Cardiac muscle cell (in vitro differentiated cells and primary cell): ENCODE data around the gene PMP22. TPM values are rescaled to one million over a fixed set of nuclear protein-coding genes. Genes with fewer than 3 reads are reported as not detected.
A peak's percentile ranks its signal among the peaks of the same experiment; 100 is the strongest.

Experiments
- DNase-seq, 2 donors: peaks; one replicate each; pipeline versions ENCODE4 v3.0.0 to v3.0.0-alpha.2; 2010 to 2017; ENCODE audit warnings: low read depth in 1 of 2, low spot score in 1 of 2
- H3K27ac ChIP-seq: fragments of 200-600 bp; sonication (generic); 2 replicates; pipeline ENCODE4 v1.5.1; 2016
- H3K27me3 ChIP-seq: fragments of 200-600 bp; sonication (generic); 2 replicates; pipeline ENCODE4 v1.6.0; 2016; ENCODE audit warnings: control low read depth
- H3K36me3 ChIP-seq: fragments of 200-600 bp; sonication (generic); 2 replicates; pipeline ENCODE4 v1.5.1; 2016; ENCODE audit warnings: control low read depth
- H3K4me1 ChIP-seq: fragments of 200-600 bp; sonication (generic); 2 replicates; pipeline ENCODE4 v1.8.1; 2017; ENCODE audit warnings: low read depth, mild to moderate bottlenecking, mixed run types
- H3K4me3 ChIP-seq: fragments of 200-600 bp; sonication (generic); 2 replicates; pipeline ENCODE4 v1.5.1; 2016; ENCODE audit warnings: mild to moderate bottlenecking
- H3K9me3 ChIP-seq: fragments of 200-600 bp; sonication (generic); 2 replicates; pipeline ENCODE4 v1.5.1; 2017; ENCODE audit warnings: low read depth, mild to moderate bottlenecking, control low read depth
- polyA plus RNA-seq: library from polyadenylated mRNA; unstranded; fragments of >200 nt; fragmentation: Nextera tagmentation; extraction: Ambion mirVana; gene quantifications from 2 replicates; pipeline ENCODE4 v1.2.1, GENCODE V29; 2016
- total RNA-seq: library from RNA; depleted of rRNA; stranded (reverse); fragments of >200 nt; gene quantifications from 2 replicates; pipeline ENCODE4 v1.2.3, GENCODE V29; 2016
- TF ChIP-seq, protein P1 (sequence below): IDR thresholded peaks from 2 replicates; pipeline ENCODE4 v1.5.1; 2012; ENCODE audit warnings: low read depth, mild to moderate bottlenecking, low read length

The PMP22 gene
- total and polyA plus RNA-seq, 2 experiments from 2014 or later = 13.9 to 43.0 TPM

DNA sequence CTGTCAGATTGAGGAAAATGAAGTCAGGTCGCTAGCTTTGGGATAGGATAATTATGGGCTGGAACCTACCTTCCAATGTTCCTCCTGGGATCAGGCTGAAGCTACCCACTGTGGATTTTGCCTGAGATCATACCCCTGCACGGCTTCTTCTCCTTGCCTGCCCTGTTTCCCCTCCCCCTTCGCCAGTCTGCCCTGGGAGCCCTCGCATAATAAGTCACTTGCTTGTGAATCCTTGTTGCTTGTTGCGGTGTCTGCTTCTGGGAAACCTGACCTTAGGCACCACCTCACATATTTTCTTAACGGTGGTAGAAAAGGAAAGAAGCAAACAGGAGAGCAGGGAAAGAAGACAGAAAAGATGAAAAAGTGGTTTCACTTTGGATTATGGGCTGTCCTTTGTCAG, 13.3 kb upstream of the PMP22 start:
- Histone ChIP-seq H3K4me1 (peaks cover 6% of the 10 kb centered on the region), H3K27ac (no peak overlapping the region), H3K36me3 (no peaks in the 10 kb centered on the region), H3K27me3 (no peaks in the 10 kb centered on the region), H3K9me3 (no peaks in the 10 kb centered on the region), H3K4me3 (no peak overlapping the region)
- no peak for DNase-seq
- TF ChIP-seq, protein P1, sequence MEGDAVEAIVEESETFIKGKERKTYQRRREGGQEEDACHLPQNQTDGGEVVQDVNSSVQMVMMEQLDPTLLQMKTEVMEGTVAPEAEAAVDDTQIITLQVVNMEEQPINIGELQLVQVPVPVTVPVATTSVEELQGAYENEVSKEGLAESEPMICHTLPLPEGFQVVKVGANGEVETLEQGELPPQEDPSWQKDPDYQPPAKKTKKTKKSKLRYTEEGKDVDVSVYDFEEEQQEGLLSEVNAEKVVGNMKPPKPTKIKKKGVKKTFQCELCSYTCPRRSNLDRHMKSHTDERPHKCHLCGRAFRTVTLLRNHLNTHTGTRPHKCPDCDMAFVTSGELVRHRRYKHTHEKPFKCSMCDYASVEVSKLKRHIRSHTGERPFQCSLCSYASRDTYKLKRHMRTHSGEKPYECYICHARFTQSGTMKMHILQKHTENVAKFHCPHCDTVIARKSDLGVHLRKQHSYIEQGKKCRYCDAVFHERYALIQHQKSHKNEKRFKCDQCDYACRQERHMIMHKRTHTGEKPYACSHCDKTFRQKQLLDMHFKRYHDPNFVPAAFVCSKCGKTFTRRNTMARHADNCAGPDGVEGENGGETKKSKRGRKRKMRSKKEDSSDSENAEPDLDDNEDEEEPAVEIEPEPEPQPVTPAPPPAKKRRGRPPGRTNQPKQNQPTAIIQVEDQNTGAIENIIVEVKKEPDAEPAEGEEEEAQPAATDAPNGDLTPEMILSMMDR = no peak

DNA sequence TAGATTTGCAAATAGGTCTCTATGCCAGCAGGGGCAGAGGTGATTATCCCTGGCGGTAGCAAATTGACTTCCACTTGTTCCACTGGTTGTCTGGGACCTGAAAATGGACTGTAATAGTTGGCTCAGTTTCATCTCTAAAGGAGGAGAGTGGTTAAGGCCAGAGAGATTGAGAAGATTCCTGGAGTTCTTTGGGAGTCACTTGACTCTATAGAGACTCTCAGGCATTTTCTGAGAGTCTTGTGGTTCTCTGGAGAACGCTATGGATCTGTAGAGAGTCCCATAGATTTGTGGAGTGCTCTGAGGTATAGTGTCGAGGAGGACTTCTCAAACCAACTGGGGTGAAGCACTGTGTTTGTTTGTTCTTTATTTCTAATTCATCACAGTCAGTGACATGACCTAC, 8.9 kb upstream of the PMP22 start:
- peaks cover 5% of the 10 kb centered on the region for H3K27me3 ChIP-seq
- no peak for DNase-seq
- H3K9me3 ChIP-seq = no peaks in the 10 kb centered on the region
- TF ChIP-seq, protein P1 = no peak
- H3K36me3 ChIP-seq = no peaks in the 10 kb centered on the region
- H3K27ac ChIP-seq = no peak overlapping the region
- H3K4me3 ChIP-seq = no peak overlapping the region
- peaks cover 6% of the 10 kb centered on the region for H3K4me1 ChIP-seq

- H3K27ac ChIP-seq = no peak overlapping the region
- DNase-seq = peak in 1 of 2 donors; percentile 85
Measured at GRCh38 chr17:15273141-15273793, 8.1 kb upstream of the PMP22 start.

GRCh38 chr17:15271741-15272140, 6.6 kb upstream of the PMP22 start:
- H3K27ac ChIP-seq = no peak overlapping the region
- no peaks in the 10 kb centered on the region for H3K36me3 ChIP-seq
- no peaks in the 10 kb centered on the region for H3K4me1 ChIP-seq
- DNase-seq = no peak
- H3K9me3 ChIP-seq = no peaks in the 10 kb centered on the region
- peaks cover 27% of the 10 kb centered on the region for H3K27me3 ChIP-seq
- TF ChIP-seq, protein P1 = no peak
- H3K4me3 ChIP-seq = no peak overlapping the region

More at GRCh38 chr17:15273141-15273793, 8.1 kb upstream of the PMP22 start:
- Histone ChIP-seq H3K27me3 (peaks cover 13% of the 10 kb centered on the region), H3K9me3 (no peaks in the 10 kb centered on the region), H3K36me3 (no peaks in the 10 kb centered on the region), H3K4me3 (no peak overlapping the region), H3K4me1 (peaks cover 3% of the 10 kb centered on the region)
- TF ChIP-seq, protein P1 = no peak

- no peaks in the 10 kb centered on the region for H3K36me3 ChIP-seq
- no peaks in the 10 kb centered on the region for H3K9me3 ChIP-seq
- no peak for DNase-seq
- no peaks in the 10 kb centered on the region for H3K4me1 ChIP-seq
- H3K4me3 ChIP-seq = no peak overlapping the region
- H3K27ac ChIP-seq = no peak overlapping the region
- TF ChIP-seq, protein P1 = no peak
- H3K27me3 ChIP-seq = peaks cover 36% of the 10 kb centered on the region
Measured at GRCh38 chr17:15270628-15271381, 5.7 kb upstream of the PMP22 start.
